ENCODE results near the gene IFI35. TPM values are rescaled to one million over a fixed set of nuclear protein-coding genes. Genes with fewer than 3 reads are reported as not detected.

The IFI35 gene
- total and polyA plus RNA-seq, 8 donors = 17.5 to 41.5 (median 19.6) TPM

DNA sequence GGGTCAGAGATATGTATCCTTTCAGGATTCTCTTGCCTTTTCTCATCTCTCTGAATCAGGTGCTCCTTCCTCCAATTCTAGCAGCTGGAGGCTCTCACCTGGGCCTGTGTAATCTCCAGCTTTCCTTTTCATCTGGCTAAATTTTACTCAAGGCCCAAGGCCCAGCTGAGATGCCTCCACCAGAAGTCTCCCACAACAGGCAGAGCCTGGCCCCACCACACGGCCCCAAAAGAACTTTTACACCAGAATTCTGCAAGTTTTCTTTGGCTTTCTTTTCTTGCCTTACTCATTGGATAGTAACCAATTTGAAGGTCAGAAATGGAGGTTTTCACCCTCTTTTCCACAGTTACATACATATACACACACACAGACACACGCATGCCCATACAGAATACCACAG lies 33.1 kb downstream of the IFI35 start:
- no peak for ATAC-seq
- Histone ChIP-seq H3K4me1 (no peaks in the 10 kb centered on the region), H3K27ac (no peak overlapping the region), H3K36me3 (no peaks in the 10 kb centered on the region), H3K9me3 (no peaks in the 10 kb centered on the region), H3K4me3 (no peak overlapping the region), H3K27me3 (no peaks in the 10 kb centered on the region)
- intact Hi-C loops (cut with DNase I) = no loop called here
- DNase-seq = no peak
- TF ChIP-seq, protein P1, sequence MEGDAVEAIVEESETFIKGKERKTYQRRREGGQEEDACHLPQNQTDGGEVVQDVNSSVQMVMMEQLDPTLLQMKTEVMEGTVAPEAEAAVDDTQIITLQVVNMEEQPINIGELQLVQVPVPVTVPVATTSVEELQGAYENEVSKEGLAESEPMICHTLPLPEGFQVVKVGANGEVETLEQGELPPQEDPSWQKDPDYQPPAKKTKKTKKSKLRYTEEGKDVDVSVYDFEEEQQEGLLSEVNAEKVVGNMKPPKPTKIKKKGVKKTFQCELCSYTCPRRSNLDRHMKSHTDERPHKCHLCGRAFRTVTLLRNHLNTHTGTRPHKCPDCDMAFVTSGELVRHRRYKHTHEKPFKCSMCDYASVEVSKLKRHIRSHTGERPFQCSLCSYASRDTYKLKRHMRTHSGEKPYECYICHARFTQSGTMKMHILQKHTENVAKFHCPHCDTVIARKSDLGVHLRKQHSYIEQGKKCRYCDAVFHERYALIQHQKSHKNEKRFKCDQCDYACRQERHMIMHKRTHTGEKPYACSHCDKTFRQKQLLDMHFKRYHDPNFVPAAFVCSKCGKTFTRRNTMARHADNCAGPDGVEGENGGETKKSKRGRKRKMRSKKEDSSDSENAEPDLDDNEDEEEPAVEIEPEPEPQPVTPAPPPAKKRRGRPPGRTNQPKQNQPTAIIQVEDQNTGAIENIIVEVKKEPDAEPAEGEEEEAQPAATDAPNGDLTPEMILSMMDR (IDR thresholded peaks at IDR 0.05) = no peak

DNA sequence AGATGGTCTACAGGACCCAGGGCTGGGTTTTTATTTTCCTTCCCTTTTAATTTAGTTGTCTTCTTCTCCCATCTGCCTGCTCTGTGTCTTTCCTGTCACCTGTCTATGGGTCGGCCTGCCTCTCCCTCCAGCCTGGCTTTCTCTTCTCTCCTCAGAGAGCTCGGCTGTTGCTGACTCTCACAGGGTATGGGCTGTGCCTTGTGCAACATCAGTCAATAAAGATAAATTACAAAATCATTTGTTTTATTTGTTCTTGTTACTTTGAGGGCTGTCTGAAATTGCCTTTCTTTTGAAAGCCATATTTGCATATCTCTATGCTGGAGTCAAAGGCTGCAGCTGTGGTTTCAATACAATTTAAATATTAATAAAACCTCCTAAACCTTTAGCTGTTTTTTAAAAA lies 34.1 kb downstream of the IFI35 start:
- Histone ChIP-seq H3K4me1 (no peaks in the 10 kb centered on the region), H3K27ac (no peak overlapping the region), H3K9me3 (no peaks in the 10 kb centered on the region), H3K27me3 (no peaks in the 10 kb centered on the region), H3K4me3 (no peak overlapping the region), H3K36me3 (peaks cover 0 to 3% of the 10 kb centered on the region in 2 donors)
- DNase-seq (no peak), ATAC-seq (peak; percentile 66)
- intact Hi-C loops (cut with DNase I) = no loop called here
- TF ChIP-seq, protein P1 (IDR thresholded peaks at IDR 0.05) = no peak

DNA sequence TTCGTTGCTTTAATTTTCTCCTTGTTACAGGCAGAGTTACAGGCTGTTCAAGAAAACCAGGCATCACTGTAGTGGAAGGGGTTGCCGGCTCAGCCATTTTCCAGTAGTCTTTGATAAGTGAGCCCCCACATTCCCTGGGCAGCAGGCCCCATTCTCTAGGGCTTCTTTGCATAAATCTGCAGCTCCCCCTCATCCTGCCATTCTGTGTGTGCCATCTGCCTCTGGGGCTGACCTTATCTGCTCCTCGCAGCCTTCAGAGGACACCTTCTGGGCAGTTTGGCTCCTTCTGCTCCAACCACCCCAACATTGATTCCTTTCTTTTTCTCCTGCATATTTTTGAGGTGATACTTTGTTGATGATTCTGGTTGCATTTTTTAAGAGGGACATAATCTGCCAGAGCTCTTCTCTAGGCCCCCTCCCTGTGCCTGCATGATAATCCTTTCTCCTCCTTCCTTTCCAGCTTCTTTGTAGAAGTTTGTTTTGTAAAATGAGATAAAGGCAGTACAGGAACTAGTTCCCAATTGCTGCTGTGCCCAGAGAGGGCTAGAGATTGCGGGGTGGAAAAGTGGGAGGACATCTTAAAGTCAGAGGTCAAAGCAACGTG lies 35.5 kb downstream of the IFI35 start:
- intact Hi-C loops (cut with DNase I) = no loop called here
- no peaks in the 10 kb centered on the region for H3K9me3 ChIP-seq
- ATAC-seq (no peak), DNase-seq (no peak)
- H3K27me3 ChIP-seq = no peaks in the 10 kb centered on the region
- TF ChIP-seq, protein P1 (IDR thresholded peaks at IDR 0.05) = no peak
- no peaks in the 10 kb centered on the region for H3K4me1 ChIP-seq
- peaks cover 0 to 4% of the 10 kb centered on the region in 2 donors for H3K36me3 ChIP-seq
- H3K27ac ChIP-seq = no peak overlapping the region
- no peak overlapping the region for H3K4me3 ChIP-seq

DNA sequence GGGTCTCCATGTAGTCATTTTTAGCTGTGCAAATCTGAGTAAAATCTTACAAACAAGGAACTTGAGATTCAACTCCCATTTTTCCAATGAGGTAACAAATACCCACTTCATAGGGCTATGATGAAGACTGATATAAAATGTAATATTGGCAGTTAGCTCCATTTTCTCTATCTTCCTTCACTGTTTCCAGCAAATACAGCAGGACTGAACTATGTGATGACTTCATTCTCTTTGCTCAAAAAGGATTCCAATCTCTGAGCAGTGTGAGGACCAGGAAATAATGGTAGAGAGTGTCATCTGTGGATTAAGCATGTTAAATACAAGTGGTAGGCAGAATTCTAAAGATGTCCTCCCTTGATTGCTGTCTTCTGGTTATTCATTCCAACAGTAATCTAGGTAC lies 36.7 kb downstream of the IFI35 start:
- DNase-seq = no peak

DNA sequence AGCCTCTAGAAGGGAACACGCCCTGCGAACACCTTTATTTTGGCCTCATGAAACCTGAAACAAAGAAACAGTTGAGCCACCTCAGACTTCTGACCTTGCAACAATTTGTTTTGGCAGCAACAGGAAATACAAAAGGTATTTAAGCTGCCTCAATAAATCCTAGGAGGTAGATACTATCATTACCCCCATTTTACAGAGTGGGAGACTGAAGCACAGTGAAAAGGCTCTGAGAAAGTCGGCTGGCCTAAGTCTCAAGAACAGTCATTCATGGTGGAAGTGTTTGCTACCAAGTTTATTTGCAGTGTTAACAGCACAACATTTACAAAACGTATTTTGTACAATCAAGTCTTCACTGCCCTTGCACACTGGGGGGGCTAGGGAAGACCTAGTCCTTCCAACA lies 37.4 kb downstream of the IFI35 start:
- H3K27me3 ChIP-seq = no peaks in the 10 kb centered on the region
- no peak overlapping the region for H3K4me3 ChIP-seq
- DNase-seq = no peak
- H3K9me3 ChIP-seq = no peaks in the 10 kb centered on the region
- peaks cover 0 to 10% of the 10 kb centered on the region in 2 donors for H3K36me3 ChIP-seq
- no peak for ATAC-seq
- H3K4me1 ChIP-seq = no peaks in the 10 kb centered on the region
- TF ChIP-seq, protein P1 (IDR thresholded peaks at IDR 0.05) = no peak
- intact Hi-C loops (cut with DNase I) = no loop called here
- H3K27ac ChIP-seq = no peak overlapping the region

More for the DNA sequence above, 36.7 kb downstream of the IFI35 start:
- Histone ChIP-seq H3K4me1 (no peaks in the 10 kb centered on the region), H3K4me3 (no peak overlapping the region), H3K27me3 (no peaks in the 10 kb centered on the region), H3K36me3 (peaks cover 0 to 8% of the 10 kb centered on the region in 2 donors), H3K9me3 (no peaks in the 10 kb centered on the region), H3K27ac (no peak overlapping the region)
- no peak for ATAC-seq
- TF ChIP-seq, protein P1 (IDR thresholded peaks at IDR 0.05) = no peak
- intact Hi-C loops (cut with DNase I) = no loop called here
